Activated CD4-positive, alpha-beta T cell treated with anti-CD3 and anti-CD28 coated beads, Interleukin-2, Interleukin-4, amounts not matched to agents 100 ng/mL and 50 ng/mL, durations not matched to agents 16 hours and 8 hours (primary cell): ENCODE measurements around the gene ARHGEF10L.

Source experiments
- DNase-seq: peaks from one replicate; pipeline ENCODE4 v3.0.0-alpha.2; 2020; ENCODE audit warnings: low spot score

The ARHGEF10L gene

GRCh38 chr1:17711941-17712340 is 172.4 kb downstream of the ARHGEF10L start:
- DNase-seq, result no peak

- DNase-seq, result no peak
Observed at GRCh38 chr1:17713993-17714392, 174.5 kb downstream of the ARHGEF10L start.

GRCh38 chr1:17717594-17718535 is 178.4 kb downstream of the ARHGEF10L start:
- no peak for DNase-seq

GRCh38 chr1:17719874-17720273 is 180.4 kb downstream of the ARHGEF10L start:
- no peak for DNase-seq

GRCh38 chr1:17721444-17721843 is 181.9 kb downstream of the ARHGEF10L start:
- DNase-seq, result no peak

GRCh38 chr1:17723684-17724083 is 184.2 kb downstream of the ARHGEF10L start:
- DNase-seq, result no peak

GRCh38 chr1:17724150-17724549 is 184.7 kb downstream of the ARHGEF10L start:
- no peak for DNase-seq

- no peak for DNase-seq
Observed at GRCh38 chr1:17725084-17725719, 185.7 kb downstream of the ARHGEF10L start.

GRCh38 chr1:17725811-17726582 is 186.5 kb downstream of the ARHGEF10L start:
- no peak for DNase-seq

GRCh38 chr1:17728123-17728712 is 188.7 kb downstream of the ARHGEF10L start:
- no peak for DNase-seq

- DNase-seq, result no peak
Observed at GRCh38 chr1:17729248-17729647, 189.8 kb downstream of the ARHGEF10L start.

GRCh38 chr1:17729909-17730308 is 190.4 kb downstream of the ARHGEF10L start:
- no peak for DNase-seq

GRCh38 chr1:17731460-17731859 is 192.0 kb downstream of the ARHGEF10L start:
- no peak for DNase-seq

GRCh38 chr1:17732475-17732874 is 193.0 kb downstream of the ARHGEF10L start:
- DNase-seq, result no peak

GRCh38 chr1:17733661-17734060 is 194.2 kb downstream of the ARHGEF10L start:
- DNase-seq, result no peak

- no peak for DNase-seq
Observed at GRCh38 chr1:17734609-17735008, 195.1 kb downstream of the ARHGEF10L start.

- DNase-seq, result no peak
Observed at GRCh38 chr1:17735348-17735747, 195.8 kb downstream of the ARHGEF10L start.

- DNase-seq, result no peak
Observed at GRCh38 chr1:17735793-17736192, 196.3 kb downstream of the ARHGEF10L start.

- no peak for DNase-seq
Observed at GRCh38 chr1:17736625-17737024, 197.1 kb downstream of the ARHGEF10L start.

- no peak for DNase-seq
Observed at GRCh38 chr1:17739050-17739449, 199.6 kb downstream of the ARHGEF10L start.

GRCh38 chr1:17741052-17741451 is 201.6 kb downstream of the ARHGEF10L start:
- no peak for DNase-seq

GRCh38 chr1:17742583-17742982 is 203.1 kb downstream of the ARHGEF10L start:
- no peak for DNase-seq
